NCI-H2227 treated with DMSO at 0.1 percent for 48 hours (cell line): ENCODE results near the gene STAG3.
A peak's percentile ranks its signal among the peaks of the same experiment; 100 is the strongest.

Source experiments
- DNase-seq: peaks from one replicate; lab custom pipeline; 2025; lab: John Stamatoyannopoulos, UW

Gene STAG3

GRCh38 chr7:100155553-100156317 is 22.0 kb upstream of the STAG3 start:
- DNase-seq: no peak

- DNase-seq: no peak
These were observed 21.2 kb upstream of the STAG3 start for GRCh38 chr7:100156331-100157068.

- no peak for DNase-seq
These were observed 20.7 kb upstream of the STAG3 start for GRCh38 chr7:100157069-100157333.

- peak; percentile 28 for DNase-seq
These were observed 20.1 kb upstream of the STAG3 start for GRCh38 chr7:100157334-100158228.

GRCh38 chr7:100158229-100159098 is 19.3 kb upstream of the STAG3 start, which contains the start of gene TRAPPC14:
TSS of gene TRAPPC14 (minus strand) at chr7:100158723. CDS start at chr7:100158499, 224 bp downstream.
- peak; percentile 92 for DNase-seq

GRCh38 chr7:100159099-100159623 is 18.6 kb upstream of the STAG3 start:
- no peak for DNase-seq

- DNase-seq: no peak
These were observed 17.7 kb upstream of the STAG3 start for GRCh38 chr7:100160067-100160466.

GRCh38 chr7:100163006-100163531 is 14.6 kb upstream of the STAG3 start:
- DNase-seq: no peak

- no peak for DNase-seq
These were observed 13.8 kb upstream of the STAG3 start for GRCh38 chr7:100163871-100164270.

GRCh38 chr7:100166317-100166940 is 11.3 kb upstream of the STAG3 start:
- DNase-seq: no peak

- no peak for DNase-seq
These were observed 10.5 kb upstream of the STAG3 start for GRCh38 chr7:100166970-100167911.

- DNase-seq: no peak
These were observed 9.8 kb upstream of the STAG3 start for GRCh38 chr7:100167912-100168323.

GRCh38 chr7:100169147-100169850 is 8.4 kb upstream of the STAG3 start:
- DNase-seq: no peak

GRCh38 chr7:100170101-100170897 is 7.4 kb upstream of the STAG3 start:
- no peak for DNase-seq

- no peak for DNase-seq
These were observed 6.5 kb upstream of the STAG3 start for GRCh38 chr7:100171087-100171681.

- no peak for DNase-seq
These were observed 5.9 kb upstream of the STAG3 start for GRCh38 chr7:100171840-100172239.

GRCh38 chr7:100173806-100174495 is 3.8 kb upstream of the STAG3 start:
- no peak for DNase-seq
